ENCODE measurements around the gene MAK. TPM values are rescaled to one million over a fixed set of nuclear protein-coding genes. Genes with fewer than 3 reads are reported as not detected.
"Not testable (repeated sequence)": the region's sequence is repeated elsewhere in the genome, so short reads cannot be mapped to it uniquely, and the experiment has no call there.

Gene MAK
- total RNA-seq, 1 donor from 2014 or later: not detected

- peak; percentile 98 for ATAC-seq
Observed at GRCh38 chr6:10722820-10723566, 115.3 kb downstream of the MAK start, which contains the start of gene TMEM14C. Gene TMEM14C, plus strand, starts transcription at chr6:10723070. Its CDS starts 1,544 bp downstream, at chr6:10724614.

- no peak for ATAC-seq
Observed at GRCh38 chr6:10722570-10722819, 115.8 kb downstream of the MAK start.

GRCh38 chr6:10721850-10722569 lies 116.3 kb downstream of the MAK start:
- no peak for ATAC-seq

GRCh38 chr6:10720960-10721849 lies 117.1 kb downstream of the MAK start:
- not testable (repeated sequence) for ATAC-seq

- ATAC-seq: peak; percentile 47
Observed at GRCh38 chr6:10720265-10720959, 117.9 kb downstream of the MAK start.

GRCh38 chr6:10719964-10720264 lies 118.4 kb downstream of the MAK start:
- no peak for ATAC-seq

- no peak for ATAC-seq
Observed at GRCh38 chr6:10719296-10719963, 118.9 kb downstream of the MAK start.

GRCh38 chr6:10713962-10714361 lies 124.4 kb downstream of the MAK start:
- ATAC-seq: no peak

Other genes with a start within 250 kb of the MAK start
- gene C6orf52, start 143.9 kb downstream of the MAK start, total RNA-seq: 0.84 TPM
- 15.3 TPM for gene PAK1IP1, start 143.6 kb downstream of the MAK start, total RNA-seq
- gene TMEM14C, start 115.5 kb downstream of the MAK start, total RNA-seq: 64.5 TPM
- 49.3 TPM for gene TMEM14B, start 90.7 kb downstream of the MAK start, total RNA-seq
- not detected for gene GCM2, start 43.5 kb upstream of the MAK start, total RNA-seq
- not detected for gene SYCP2L, start 48.5 kb upstream of the MAK start, total RNA-seq
- 0.04 TPM for gene ELOVL2, start 205.8 kb upstream of the MAK start, total RNA-seq